Stomach (tissue), 9 donors: ENCODE measurements around the gene GJB3. TPM values are rescaled to one million over a fixed set of nuclear protein-coding genes. Genes with fewer than 3 reads are reported as not detected.
A peak's percentile ranks its signal among the peaks of the same experiment; 100 is the strongest.

ENCODE experiments used
- DNase-seq, 2 donors: peaks; one replicate each; pipeline versions ENCODE4 v3.0.0 to v3.0.0-alpha.2; 2013 to 2019
- H3K27ac ChIP-seq, 5 donors: fragments of 200-600 bp in 4 of 5; sonication (generic) in 4 of 5; one replicate each; pipeline ENCODE4 v1.5.1; 2013 to 2019; ENCODE audit warnings: mild to moderate bottlenecking in 1 of 5, moderate library complexity in 1 of 5
- H3K27me3 ChIP-seq, 3 donors: fragments of 200-600 bp; sonication (generic); one replicate each; pipeline ENCODE4 v1.5.1; 2017 to 2019; ENCODE audit warnings: mixed run types in 1 of 3
- H3K36me3 ChIP-seq, 4 donors: fragments of 200-600 bp; sonication (generic); 1 replicate in 3 of 4; 2 replicates in 1 of 4; pipeline ENCODE4 v1.5.1; 2016 to 2019
- H3K4me1 ChIP-seq, 4 donors: fragments of 200-600 bp; sonication (generic); one replicate each; pipeline ENCODE4 v1.5.1; 2016 to 2019
- H3K4me3 ChIP-seq, 4 donors: fragments of 200-600 bp; sonication (generic) in 3 of 4; one replicate each; pipeline ENCODE4 v1.5.1; 2016 to 2019; ENCODE audit warnings: mild to moderate bottlenecking in 1 of 4
- H3K9me3 ChIP-seq, 4 donors: fragments of 200-600 bp; sonication (generic); one replicate each; pipeline ENCODE4 v1.5.1; 2016 to 2019
- EP300 ChIP-seq: sonication (generic); formaldehyde crosslinking; IDR thresholded peaks from one replicate; pipeline ENCODE4 v1.6.1; 2017; ENCODE audit warnings: antibody characterized with exemption
- POLR2A ChIP-seq, 4 donors: fragments of 450-650 bp; IDR thresholded peaks; one replicate each; pipeline ENCODE4 v1.6.1; 2016; ENCODE audit warnings: antibody characterized with exemption in 4 of 4, control low read depth in 2 of 4, mild to moderate bottlenecking in 1 of 4, moderate library complexity in 1 of 4
- POLR2AphosphoS5 ChIP-seq, 3 donors: sonication (generic); formaldehyde crosslinking; IDR thresholded peaks; one replicate each; pipeline ENCODE4 v1.6.1; 2016; ENCODE audit warnings: antibody characterized with exemption in 3 of 3
- WGBS, 5 donors: extraction: QIAGEN DNeasy Blood & Tissue Kit in 3 of 5; methylation state at CpG; one replicate each; pipeline versions ENCODE4 v1.1.5 to v1.1.7; 2013 to 2018; 5-methylcytosine and 5-hydroxymethylcytosine counted together
- intact Hi-C: fragments of 100-400 bp; cut with DNase I; formaldehyde crosslinking; loops from one replicate; pipeline ENCODE4 v1.15.1; 2023; ENCODE audit warnings: low total_unique reads
- polyA plus RNA-seq, 3 donors: library from polyadenylated mRNA; stranded (reverse); fragments of 200-250 nt; gene quantifications; one replicate each; pipeline ENCODE4 v1.2.3, GENCODE V29; 2013
- total RNA-seq, 5 donors: library from RNA; depleted of rRNA; stranded (reverse); fragments of >200 nt; gene quantifications; one replicate each; pipeline versions ENCODE4 v1.1.0 to v1.2.3, GENCODE V29; 2014 to 2016
- TF ChIP-seq, protein P1 (sequence below), 7 experiments: fragments of 450-650 bp in 4 of 7; fragments of 200-600 bp in 3 of 7; sonication (generic) in 3 of 7; IDR thresholded peaks; one replicate each; pipeline ENCODE4 v1.5.1; 2016 to 2019; ENCODE audit warnings: antibody characterized with exemption in 7 of 7, control low read depth in 2 of 7, mild to moderate bottlenecking in 1 of 7
- donor health status: healthy with polysubstance abuse.
- donor health status: Bipolar disorder and iron deficiency.
- donor health status: healthy.

The GJB3 gene
- total and polyA plus RNA-seq, 8 donors, result 0.58 to 32.3 (median 1.8) TPM; not detected in 1

- WGBS, 5 donors, result 76 to 85% (median 81%) methylated on average over 5 of the region's 5 CpGs
- intact Hi-C loops, result no loop called here
- Histone ChIP-seq H3K36me3 (no peaks in the 10 kb centered on the region), H3K4me1 (peaks cover 14 to 32% (median 23%) of the 10 kb centered on the region in 4 donors), H3K27me3 (peaks cover 6 to 79% (median 24%) of the 10 kb centered on the region in 3 donors), H3K27ac (no peak overlapping the region), H3K9me3 (no peaks in the 10 kb centered on the region), H3K4me3 (no peak overlapping the region)
- TF ChIP-seq, protein P1, sequence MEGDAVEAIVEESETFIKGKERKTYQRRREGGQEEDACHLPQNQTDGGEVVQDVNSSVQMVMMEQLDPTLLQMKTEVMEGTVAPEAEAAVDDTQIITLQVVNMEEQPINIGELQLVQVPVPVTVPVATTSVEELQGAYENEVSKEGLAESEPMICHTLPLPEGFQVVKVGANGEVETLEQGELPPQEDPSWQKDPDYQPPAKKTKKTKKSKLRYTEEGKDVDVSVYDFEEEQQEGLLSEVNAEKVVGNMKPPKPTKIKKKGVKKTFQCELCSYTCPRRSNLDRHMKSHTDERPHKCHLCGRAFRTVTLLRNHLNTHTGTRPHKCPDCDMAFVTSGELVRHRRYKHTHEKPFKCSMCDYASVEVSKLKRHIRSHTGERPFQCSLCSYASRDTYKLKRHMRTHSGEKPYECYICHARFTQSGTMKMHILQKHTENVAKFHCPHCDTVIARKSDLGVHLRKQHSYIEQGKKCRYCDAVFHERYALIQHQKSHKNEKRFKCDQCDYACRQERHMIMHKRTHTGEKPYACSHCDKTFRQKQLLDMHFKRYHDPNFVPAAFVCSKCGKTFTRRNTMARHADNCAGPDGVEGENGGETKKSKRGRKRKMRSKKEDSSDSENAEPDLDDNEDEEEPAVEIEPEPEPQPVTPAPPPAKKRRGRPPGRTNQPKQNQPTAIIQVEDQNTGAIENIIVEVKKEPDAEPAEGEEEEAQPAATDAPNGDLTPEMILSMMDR (IDR thresholded peaks at IDR 0.05), result no peak
- TF ChIP-seq POLR2AphosphoS5 (IDR thresholded peaks at IDR 0.05) (no peak), POLR2A (IDR thresholded peaks at IDR 0.05) (no peak), EP300 (no peak)
- no peak for DNase-seq
These were observed 1.5 kb upstream of the GJB3 start for GRCh38 chr1:34779526-34779925.

GRCh38 chr1:34779962-34780361 is 1.1 kb upstream of the GJB3 start:
- intact Hi-C loops, result no loop called here
- no peak for DNase-seq

GRCh38 chr1:34780528-34780927 is 486 bp upstream of the GJB3 start:
- TF ChIP-seq POLR2AphosphoS5 (IDR thresholded peaks at IDR 0.05), result no peak
- TF ChIP-seq, protein P1 (IDR thresholded peaks at IDR 0.05), result no peak
- no peak for TF ChIP-seq EP300
- no peak for TF ChIP-seq POLR2A (IDR thresholded peaks at IDR 0.05)
- peaks cover 14 to 32% (median 23%) of the 10 kb centered on the region in 4 donors for H3K4me1 ChIP-seq
- no peak for DNase-seq
- intact Hi-C loops, result no loop called here
- no peak overlapping the region for H3K4me3 ChIP-seq
- H3K27me3 ChIP-seq, result peaks cover 6 to 69% (median 24%) of the 10 kb centered on the region in 3 donors
- no peaks in the 10 kb centered on the region for H3K9me3 ChIP-seq
- H3K36me3 ChIP-seq, result peaks cover 0 to 7% (median 0%) of the 10 kb centered on the region in 4 donors
- peak overlapping the region in 1 of 5 donors; percentile 78 for H3K27ac ChIP-seq
- WGBS, 5 donors, result 65 to 84% (median 71%) methylated on average over 2 of the region's 2 CpGs

More at GRCh38 chr1:34779962-34780361, 1.1 kb upstream of the GJB3 start:
- H3K36me3 ChIP-seq, result peaks cover 0 to 3% (median 0%) of the 10 kb centered on the region in 4 donors
- peaks cover 14 to 32% (median 23%) of the 10 kb centered on the region in 4 donors for H3K4me1 ChIP-seq
- peaks cover 6 to 75% (median 24%) of the 10 kb centered on the region in 3 donors for H3K27me3 ChIP-seq
- no peak overlapping the region for H3K27ac ChIP-seq
- TF ChIP-seq, protein P1 (IDR thresholded peaks at IDR 0.05), result no peak
- no peak for TF ChIP-seq POLR2A (IDR thresholded peaks at IDR 0.05)
- no peak for TF ChIP-seq EP300
- no peak for TF ChIP-seq POLR2AphosphoS5 (IDR thresholded peaks at IDR 0.05)
- WGBS, 5 donors, result 76 to 91% (median 90%) methylated on average over 5 of the region's 5 CpGs
- no peaks in the 10 kb centered on the region for H3K9me3 ChIP-seq
- no peak overlapping the region for H3K4me3 ChIP-seq

- peaks cover 14 to 39% (median 31%) of the 10 kb centered on the region in 4 donors for H3K4me1 ChIP-seq
- TF ChIP-seq POLR2AphosphoS5 (IDR thresholded peaks at IDR 0.05) (no peak), POLR2A (IDR thresholded peaks at IDR 0.05) (no peak), EP300 (no peak)
- TF ChIP-seq, protein P1 (IDR thresholded peaks at IDR 0.05), result no peak
- peak overlapping the region in 4 of 5 donors; percentile 40 to 78 (median 60) for H3K27ac ChIP-seq
- 3 to 8% (median 4%) methylated on average over 12 to 18 of the region's 18 CpGs for WGBS, 5 donors
- H3K9me3 ChIP-seq, result no peaks in the 10 kb centered on the region
- intact Hi-C loops, result no loop called here
- peaks cover 0 to 7% (median 0%) of the 10 kb centered on the region in 4 donors for H3K36me3 ChIP-seq
- H3K27me3 ChIP-seq, result peaks cover 6 to 75% (median 24%) of the 10 kb centered on the region in 3 donors
- peak; percentile 58 to 84 for DNase-seq
- peak overlapping the region; percentile 36 to 52 (median 40) for H3K4me3 ChIP-seq
These were observed 904 bp downstream of the GJB3 start for GRCh38 chr1:34781844-34782391.
